SK-N-SH (cell line): ENCODE data around the gene NPY2R. TPM values are rescaled to one million over a fixed set of nuclear protein-coding genes. Genes with fewer than 3 reads are reported as not detected.

Experiments
- CTCF ChIA-PET: fragments of 300-600, 350-600 bp; formaldehyde crosslinking; extraction: SDS; loops from one replicate; lab custom pipeline; 2021; lab: Yijun Ruan, JAX
- POLR2A ChIA-PET: fragments of 350-600 bp; sonication (Branson Sonifier 250); formaldehyde crosslinking; extraction: SDS; loops from one replicate; lab custom pipeline; 2020; ENCODE audit warnings: antibody characterized with exemption, inconsistent platforms; lab: Yijun Ruan, JAX
- DNase-seq: peaks from one replicate; pipeline ENCODE4 v3.0.0; 2012
- H2AFZ ChIP-seq: fragments of 200-600 bp; sonication (generic); 2 replicates; pipeline ENCODE4 v1.8.1; 2016; ENCODE audit warnings: antibody characterized with exemption, mild to moderate bottlenecking, low read depth
- H3F3A ChIP-seq: fragments of 200-600 bp; sonication (generic); replicated peaks from 2 replicates; pipeline ENCODE3; 2016; ENCODE audit warnings: antibody characterized with exemption, mild to moderate bottlenecking; ENCODE audit not compliant: insufficient read depth
- H3K27ac ChIP-seq, 2 experiments: fragments of 200-500 bp in 1 of 2; fragments of 200-600 bp in 1 of 2; sonication (Bioruptor generic) in 1 of 2; sonication (generic), shearing (Covaris generic) in 1 of 2; 2 replicates each; pipeline versions ENCODE4 v1.5.1 to v1.6.1; 2014 to 2016; ENCODE audit warnings: low read depth in 2 of 2, inconsistent platforms in 1 of 2, low read length in 1 of 2, mild to moderate bottlenecking in 1 of 2, mixed read lengths in 1 of 2
- H3K27me3 ChIP-seq: fragments of 200-600 bp; sonication (generic), shearing (Covaris generic); 2 replicates; pipeline ENCODE4 v1.6.1; 2016; ENCODE audit warnings: mixed run types; ENCODE audit not compliant: insufficient read depth
- H3K36me3 ChIP-seq, 2 experiments: fragments of 200-500 bp in 1 of 2; fragments of 200-600 bp in 1 of 2; sonication (Bioruptor generic) in 1 of 2; sonication (generic) in 1 of 2; replicated peaks in 1 of 2; 2 replicates each; pipeline versions ENCODE3 to v1.5.1; 2014 to 2016; ENCODE audit warnings: low read length in 1 of 2, mild to moderate bottlenecking in 1 of 2; ENCODE audit not compliant: insufficient read depth in 2 of 2, control insufficient read depth in 1 of 2
- H3K4me1 ChIP-seq, 2 experiments: fragments of 200-500 bp in 1 of 2; fragments of 200-600 bp in 1 of 2; sonication (Bioruptor generic) in 1 of 2; sonication (generic), shearing (Covaris generic) in 1 of 2; 2 replicates each; pipeline versions ENCODE4 v1.5.1 to v1.6.1; 2014 to 2016; ENCODE audit warnings: low read depth in 1 of 2, low read length in 1 of 2, mixed run types in 1 of 2; ENCODE audit not compliant: insufficient read depth in 2 of 2, control insufficient read depth in 1 of 2
- H3K4me2 ChIP-seq: fragments of 200-600 bp; sonication (generic), shearing (Covaris generic); 2 replicates; pipeline ENCODE4 v1.6.1; 2017; ENCODE audit warnings: mixed run types
- H3K4me3 ChIP-seq, 2 experiments: fragments of 200-500 bp in 1 of 2; fragments of 200-600 bp in 1 of 2; sonication (Bioruptor generic) in 1 of 2; sonication (generic), shearing (Covaris generic) in 1 of 2; 2 replicates each; pipeline versions ENCODE4 v1.5.1 to v1.8.1; 2014 to 2016; ENCODE audit warnings: low read depth in 2 of 2, inconsistent platforms in 1 of 2, low read length in 1 of 2, mild to moderate bottlenecking in 1 of 2, mixed read lengths in 1 of 2, moderate library complexity in 1 of 2
- H3K79me2 ChIP-seq: fragments of 200-600 bp; sonication (generic); 2 replicates; pipeline ENCODE4 v1.8.1; 2017; ENCODE audit warnings: mild to moderate bottlenecking; ENCODE audit not compliant: insufficient read depth
- H3K9ac ChIP-seq: fragments of 200-600 bp; sonication (generic); 2 replicates; pipeline ENCODE4 v1.6.1; 2017; ENCODE audit warnings: mixed run types
- H3K9me2 ChIP-seq: fragments of 200-600 bp; sonication (generic); 2 replicates; pipeline ENCODE4 v1.6.1; 2017; ENCODE audit warnings: mixed run types
- H3K9me3 ChIP-seq: fragments of 200-600 bp; sonication (generic); 2 replicates; pipeline ENCODE4 v1.6.1; 2017; ENCODE audit warnings: mixed run types, mild to moderate bottlenecking, moderate library complexity
- H4K20me1 ChIP-seq: fragments of 200-600 bp; sonication (generic); 2 replicates; pipeline ENCODE4 v1.6.1; 2017; ENCODE audit warnings: mild to moderate bottlenecking, mixed run types; ENCODE audit not compliant: insufficient read depth
- CHD2 ChIP-seq: fragments of 150-350 bp; IDR thresholded peaks from 2 replicates; pipeline ENCODE4 v1.6.1; 2018; ENCODE audit warnings: low read length; ENCODE audit not compliant: partially characterized antibody
- ELF1 ChIP-seq: IDR thresholded peaks from 2 replicates; pipeline ENCODE4 v1.4.0; 2012
- EP300 ChIP-seq, 2 experiments: IDR thresholded peaks; 2 replicates each; pipeline versions ENCODE4 v1.4.0 to v1.6.1; 2012; ENCODE audit warnings: borderline replicate concordance in 1 of 2, low read depth in 1 of 2, low read length in 1 of 2
- FOXM1 ChIP-seq: IDR thresholded peaks from 2 replicates; pipeline ENCODE4 v1.4.0; 2012; ENCODE audit warnings: low read depth, mild to moderate bottlenecking
- GATA2 ChIP-seq: sonication (generic); formaldehyde crosslinking; IDR thresholded peaks from 2 replicates; pipeline ENCODE4 v1.5.0; 2020; ENCODE audit warnings: mild to moderate bottlenecking, missing genetic modification reagents
- MXI1 ChIP-seq: IDR thresholded peaks from 2 replicates; pipeline ENCODE4 v1.6.1; 2012; ENCODE audit warnings: mild to moderate bottlenecking, low read depth, low read length, improper control_type of control experiment
- NRF1 ChIP-seq: IDR thresholded peaks from 2 replicates; pipeline ENCODE4 v1.6.1; 2012; ENCODE audit warnings: low read depth, mild to moderate bottlenecking, low read length
- RFX5 ChIP-seq: IDR thresholded peaks from 2 replicates; pipeline ENCODE4 v1.6.1; 2012; ENCODE audit warnings: mild to moderate bottlenecking, improper control_type of control experiment, low read length
- RXRA ChIP-seq: IDR thresholded peaks from 2 replicates; pipeline ENCODE4 v1.4.0; 2012; ENCODE audit warnings: low read depth, mild to moderate bottlenecking, borderline replicate concordance
- SIN3A ChIP-seq: IDR thresholded peaks from 2 replicates; pipeline ENCODE4 v1.6.1; 2012; ENCODE audit warnings: low read depth, mild to moderate bottlenecking, low read length, moderate library complexity, borderline replicate concordance
- TCF12 ChIP-seq: IDR thresholded peaks from 2 replicates; pipeline ENCODE4 v1.4.0; 2012
- WGBS: methylation state at CpG from one replicate; pipeline ENCODE4 v1.1.6; 2017; ENCODE audit warnings: low lambda C conversion rate; 5-methylcytosine and 5-hydroxymethylcytosine counted together
- polyA plus RNA-seq, 3 experiments: library from polyadenylated mRNA; depleted of rRNA; stranded (reverse); fragments of >200 nt; gene quantifications; 2 replicates each; pipeline ENCODE4 v1.2.3, GENCODE V29; 2012
- TF ChIP-seq, protein P1 (sequence below): fragments of 150-350 bp; IDR thresholded peaks from 2 replicates; pipeline ENCODE4 v1.6.1; 2017; ENCODE audit warnings: antibody characterized with exemption, low read length, low read depth, borderline replicate concordance
- TF ChIP-seq, protein P2 (sequence below): IDR thresholded peaks from 2 replicates; pipeline ENCODE4 v1.6.1; 2012; ENCODE audit warnings: mild to moderate bottlenecking, low read depth, low read length, moderate library complexity
- TF ChIP-seq, protein P3 (sequence below): IDR thresholded peaks from 2 replicates; pipeline ENCODE4 v1.4.0; 2012; ENCODE audit warnings: low read depth, borderline replicate concordance
- TF ChIP-seq, protein P4 (sequence below): fragments of 200-600 bp; sonication (generic); IDR thresholded peaks from 2 replicates; pipeline ENCODE4 v1.6.1; 2017; ENCODE audit warnings: antibody characterized with exemption, mild to moderate bottlenecking, moderate library complexity
- TF ChIP-seq, protein P5 (sequence below): IDR thresholded peaks from 2 replicates; pipeline ENCODE4 v1.4.0; 2012; ENCODE audit warnings: low read depth, borderline replicate concordance
- TF ChIP-seq, protein P6 (sequence below): IDR thresholded peaks from 2 replicates; pipeline ENCODE4 v1.4.0; 2012; ENCODE audit warnings: low read depth
- TF ChIP-seq, protein P7 (sequence below): fragments of 150-350 bp; IDR thresholded peaks from 2 replicates; pipeline ENCODE4 v1.6.1; 2016; ENCODE audit warnings: mild to moderate bottlenecking, low read depth, low read length

Gene NPY2R
- polyA plus RNA-seq, 1 of the 3 experiments (the other 2 are of a cell fraction) = not detected

DNA sequence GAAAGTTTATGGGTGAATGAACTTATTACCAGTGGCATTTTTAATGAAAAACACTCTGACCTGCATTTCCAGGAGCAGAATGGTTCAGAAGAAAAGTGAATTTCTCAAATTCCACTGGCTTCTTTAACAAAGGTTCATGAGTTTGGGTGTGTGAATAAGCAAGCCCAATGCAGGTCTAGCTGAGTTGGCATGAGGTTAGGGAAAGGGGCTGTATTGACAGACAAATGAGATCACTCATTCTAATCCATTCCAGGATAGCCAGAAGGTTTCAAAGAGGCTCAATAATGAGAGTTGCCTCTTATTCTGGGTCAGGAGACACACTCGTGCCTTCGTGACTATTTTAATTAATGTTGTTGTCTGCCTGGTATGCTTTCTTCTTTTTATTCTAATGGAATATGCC is 43.7 kb upstream of the NPY2R start:
- Histone ChIP-seq H3F3A (no peaks in the 10 kb centered on the region), H3K4me1 (no peaks in the 10 kb centered on the region), H3K4me3 (no peak overlapping the region), H3K4me2 (no peak overlapping the region), H3K9me3 (no peaks in the 10 kb centered on the region), H3K79me2 (no peaks in the 10 kb centered on the region), H3K9me2 (no peaks in the 10 kb centered on the region), H3K36me3 (no peaks in the 10 kb centered on the region), H3K27me3 (no peaks in the 10 kb centered on the region), H2AFZ (no peak overlapping the region), H3K9ac (no peak overlapping the region), H3K27ac (no peak overlapping the region), H4K20me1 (no peaks in the 10 kb centered on the region)
- TF ChIP-seq, protein P1, sequence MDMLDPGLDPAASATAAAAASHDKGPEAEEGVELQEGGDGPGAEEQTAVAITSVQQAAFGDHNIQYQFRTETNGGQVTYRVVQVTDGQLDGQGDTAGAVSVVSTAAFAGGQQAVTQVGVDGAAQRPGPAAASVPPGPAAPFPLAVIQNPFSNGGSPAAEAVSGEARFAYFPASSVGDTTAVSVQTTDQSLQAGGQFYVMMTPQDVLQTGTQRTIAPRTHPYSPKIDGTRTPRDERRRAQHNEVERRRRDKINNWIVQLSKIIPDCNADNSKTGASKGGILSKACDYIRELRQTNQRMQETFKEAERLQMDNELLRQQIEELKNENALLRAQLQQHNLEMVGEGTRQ = no peak
- TF ChIP-seq, protein P2, sequence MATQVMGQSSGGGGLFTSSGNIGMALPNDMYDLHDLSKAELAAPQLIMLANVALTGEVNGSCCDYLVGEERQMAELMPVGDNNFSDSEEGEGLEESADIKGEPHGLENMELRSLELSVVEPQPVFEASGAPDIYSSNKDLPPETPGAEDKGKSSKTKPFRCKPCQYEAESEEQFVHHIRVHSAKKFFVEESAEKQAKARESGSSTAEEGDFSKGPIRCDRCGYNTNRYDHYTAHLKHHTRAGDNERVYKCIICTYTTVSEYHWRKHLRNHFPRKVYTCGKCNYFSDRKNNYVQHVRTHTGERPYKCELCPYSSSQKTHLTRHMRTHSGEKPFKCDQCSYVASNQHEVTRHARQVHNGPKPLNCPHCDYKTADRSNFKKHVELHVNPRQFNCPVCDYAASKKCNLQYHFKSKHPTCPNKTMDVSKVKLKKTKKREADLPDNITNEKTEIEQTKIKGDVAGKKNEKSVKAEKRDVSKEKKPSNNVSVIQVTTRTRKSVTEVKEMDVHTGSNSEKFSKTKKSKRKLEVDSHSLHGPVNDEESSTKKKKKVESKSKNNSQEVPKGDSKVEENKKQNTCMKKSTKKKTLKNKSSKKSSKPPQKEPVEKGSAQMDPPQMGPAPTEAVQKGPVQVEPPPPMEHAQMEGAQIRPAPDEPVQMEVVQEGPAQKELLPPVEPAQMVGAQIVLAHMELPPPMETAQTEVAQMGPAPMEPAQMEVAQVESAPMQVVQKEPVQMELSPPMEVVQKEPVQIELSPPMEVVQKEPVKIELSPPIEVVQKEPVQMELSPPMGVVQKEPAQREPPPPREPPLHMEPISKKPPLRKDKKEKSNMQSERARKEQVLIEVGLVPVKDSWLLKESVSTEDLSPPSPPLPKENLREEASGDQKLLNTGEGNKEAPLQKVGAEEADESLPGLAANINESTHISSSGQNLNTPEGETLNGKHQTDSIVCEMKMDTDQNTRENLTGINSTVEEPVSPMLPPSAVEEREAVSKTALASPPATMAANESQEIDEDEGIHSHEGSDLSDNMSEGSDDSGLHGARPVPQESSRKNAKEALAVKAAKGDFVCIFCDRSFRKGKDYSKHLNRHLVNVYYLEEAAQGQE = no peak
- TF ChIP-seq SIN3A (no peak), MXI1 (no peak), NRF1 (no peak), CHD2 (no peak), TCF12 (no peak), RFX5 (no peak), GATA2 (CRISPR knock-in tag) (no peak), FOXM1 (no peak), EP300 (IDR thresholded peaks at IDR 0.05; ENCODE audit: borderline replicate concordance in 1 of 2, low read depth in 1 of 2, low read length in 1 of 2) (no peak), ELF1 (no peak), RXRA (no peak)
- TF ChIP-seq, protein P3, sequence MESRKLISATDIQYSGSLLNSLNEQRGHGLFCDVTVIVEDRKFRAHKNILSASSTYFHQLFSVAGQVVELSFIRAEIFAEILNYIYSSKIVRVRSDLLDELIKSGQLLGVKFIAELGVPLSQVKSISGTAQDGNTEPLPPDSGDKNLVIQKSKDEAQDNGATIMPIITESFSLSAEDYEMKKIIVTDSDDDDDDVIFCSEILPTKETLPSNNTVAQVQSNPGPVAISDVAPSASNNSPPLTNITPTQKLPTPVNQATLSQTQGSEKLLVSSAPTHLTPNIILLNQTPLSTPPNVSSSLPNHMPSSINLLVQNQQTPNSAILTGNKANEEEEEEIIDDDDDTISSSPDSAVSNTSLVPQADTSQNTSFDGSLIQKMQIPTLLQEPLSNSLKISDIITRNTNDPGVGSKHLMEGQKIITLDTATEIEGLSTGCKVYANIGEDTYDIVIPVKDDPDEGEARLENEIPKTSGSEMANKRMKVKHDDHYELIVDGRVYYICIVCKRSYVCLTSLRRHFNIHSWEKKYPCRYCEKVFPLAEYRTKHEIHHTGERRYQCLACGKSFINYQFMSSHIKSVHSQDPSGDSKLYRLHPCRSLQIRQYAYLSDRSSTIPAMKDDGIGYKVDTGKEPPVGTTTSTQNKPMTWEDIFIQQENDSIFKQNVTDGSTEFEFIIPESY = no peak
- TF ChIP-seq, protein P4, sequence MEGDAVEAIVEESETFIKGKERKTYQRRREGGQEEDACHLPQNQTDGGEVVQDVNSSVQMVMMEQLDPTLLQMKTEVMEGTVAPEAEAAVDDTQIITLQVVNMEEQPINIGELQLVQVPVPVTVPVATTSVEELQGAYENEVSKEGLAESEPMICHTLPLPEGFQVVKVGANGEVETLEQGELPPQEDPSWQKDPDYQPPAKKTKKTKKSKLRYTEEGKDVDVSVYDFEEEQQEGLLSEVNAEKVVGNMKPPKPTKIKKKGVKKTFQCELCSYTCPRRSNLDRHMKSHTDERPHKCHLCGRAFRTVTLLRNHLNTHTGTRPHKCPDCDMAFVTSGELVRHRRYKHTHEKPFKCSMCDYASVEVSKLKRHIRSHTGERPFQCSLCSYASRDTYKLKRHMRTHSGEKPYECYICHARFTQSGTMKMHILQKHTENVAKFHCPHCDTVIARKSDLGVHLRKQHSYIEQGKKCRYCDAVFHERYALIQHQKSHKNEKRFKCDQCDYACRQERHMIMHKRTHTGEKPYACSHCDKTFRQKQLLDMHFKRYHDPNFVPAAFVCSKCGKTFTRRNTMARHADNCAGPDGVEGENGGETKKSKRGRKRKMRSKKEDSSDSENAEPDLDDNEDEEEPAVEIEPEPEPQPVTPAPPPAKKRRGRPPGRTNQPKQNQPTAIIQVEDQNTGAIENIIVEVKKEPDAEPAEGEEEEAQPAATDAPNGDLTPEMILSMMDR = no peak
- TF ChIP-seq, protein P5, sequence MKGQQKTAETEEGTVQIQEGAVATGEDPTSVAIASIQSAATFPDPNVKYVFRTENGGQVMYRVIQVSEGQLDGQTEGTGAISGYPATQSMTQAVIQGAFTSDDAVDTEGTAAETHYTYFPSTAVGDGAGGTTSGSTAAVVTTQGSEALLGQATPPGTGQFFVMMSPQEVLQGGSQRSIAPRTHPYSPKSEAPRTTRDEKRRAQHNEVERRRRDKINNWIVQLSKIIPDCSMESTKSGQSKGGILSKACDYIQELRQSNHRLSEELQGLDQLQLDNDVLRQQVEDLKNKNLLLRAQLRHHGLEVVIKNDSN = no peak
- TF ChIP-seq, protein P6, sequence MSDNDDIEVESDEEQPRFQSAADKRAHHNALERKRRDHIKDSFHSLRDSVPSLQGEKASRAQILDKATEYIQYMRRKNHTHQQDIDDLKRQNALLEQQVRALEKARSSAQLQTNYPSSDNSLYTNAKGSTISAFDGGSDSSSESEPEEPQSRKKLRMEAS = no peak
- TF ChIP-seq, protein P7, sequence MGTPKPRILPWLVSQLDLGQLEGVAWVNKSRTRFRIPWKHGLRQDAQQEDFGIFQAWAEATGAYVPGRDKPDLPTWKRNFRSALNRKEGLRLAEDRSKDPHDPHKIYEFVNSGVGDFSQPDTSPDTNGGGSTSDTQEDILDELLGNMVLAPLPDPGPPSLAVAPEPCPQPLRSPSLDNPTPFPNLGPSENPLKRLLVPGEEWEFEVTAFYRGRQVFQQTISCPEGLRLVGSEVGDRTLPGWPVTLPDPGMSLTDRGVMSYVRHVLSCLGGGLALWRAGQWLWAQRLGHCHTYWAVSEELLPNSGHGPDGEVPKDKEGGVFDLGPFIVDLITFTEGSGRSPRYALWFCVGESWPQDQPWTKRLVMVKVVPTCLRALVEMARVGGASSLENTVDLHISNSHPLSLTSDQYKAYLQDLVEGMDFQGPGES = no peak
- CTCF ChIA-PET = interaction anchor here (0.7 kb wide), 1 partner anchor 11 kb away, joined by 3 read pairs; no protein-coding TSS in a partner anchor
- POLR2A ChIA-PET = no interaction called here
- no peak for DNase-seq
- 31% methylated on average over 2 of the region's 2 CpGs for WGBS
